Inflammatory macrophage treated with lipopolysaccharide for 1 hour (primary cell): ENCODE measurements around the gene GPR68.
"Not testable (repeated sequence)": the region's sequence is repeated elsewhere in the genome, so short reads cannot be mapped to it uniquely, and the experiment has no call there.

ENCODE experiments used
- DNase-seq, 2 donors: peaks; one replicate each; pipeline ENCODE4 v3.0.0-alpha.2; 2020 to 2022

GPR68 gene

DNA sequence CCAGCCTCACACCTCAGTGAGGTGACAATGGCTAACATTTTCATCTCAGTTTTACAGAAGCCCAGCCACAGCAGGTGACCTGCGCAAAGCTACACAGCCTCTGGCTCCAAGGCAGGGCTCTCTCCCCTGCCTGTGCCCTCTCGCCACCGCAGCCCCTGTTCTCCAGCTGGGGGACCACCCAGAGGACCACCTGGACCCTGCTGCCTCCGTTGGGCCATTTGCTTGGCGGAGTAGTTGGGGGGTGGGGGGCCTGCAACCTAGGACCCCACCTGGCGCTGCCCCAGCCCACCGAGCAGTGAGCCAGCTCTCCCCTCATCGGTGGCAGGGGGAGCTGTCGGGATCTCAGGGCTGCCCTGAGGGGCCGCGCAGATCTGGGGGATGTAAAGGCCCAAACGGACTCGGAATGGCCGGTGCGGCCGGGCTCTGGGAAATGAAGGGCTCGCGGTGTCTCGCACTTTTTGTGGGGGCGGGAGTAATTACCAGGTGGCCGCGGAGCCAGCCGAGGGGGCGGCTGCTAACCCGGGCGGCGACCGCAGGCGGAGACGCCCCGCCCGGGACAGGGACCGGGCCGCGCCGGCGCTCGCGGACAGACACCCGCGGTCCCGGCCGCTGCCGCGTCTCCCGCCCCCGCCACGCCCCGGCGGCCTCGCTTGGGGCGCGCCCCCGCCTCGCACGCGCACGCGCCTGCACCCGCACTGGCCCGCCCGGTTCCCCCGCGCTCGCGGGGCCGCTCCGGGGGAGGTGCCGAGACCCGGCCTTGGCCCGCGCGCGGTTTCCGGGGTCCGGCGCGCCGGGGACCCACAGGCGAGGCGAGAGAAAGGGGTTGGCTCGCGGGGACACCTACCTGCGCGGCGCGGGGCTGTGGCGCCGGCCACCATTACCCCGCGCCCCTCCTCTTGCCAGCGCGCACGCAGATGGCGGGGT lies 8.6 kb upstream of the GPR68 start:
- peak in 1 of 2 donors; percentile 11 for DNase-seq

DNA sequence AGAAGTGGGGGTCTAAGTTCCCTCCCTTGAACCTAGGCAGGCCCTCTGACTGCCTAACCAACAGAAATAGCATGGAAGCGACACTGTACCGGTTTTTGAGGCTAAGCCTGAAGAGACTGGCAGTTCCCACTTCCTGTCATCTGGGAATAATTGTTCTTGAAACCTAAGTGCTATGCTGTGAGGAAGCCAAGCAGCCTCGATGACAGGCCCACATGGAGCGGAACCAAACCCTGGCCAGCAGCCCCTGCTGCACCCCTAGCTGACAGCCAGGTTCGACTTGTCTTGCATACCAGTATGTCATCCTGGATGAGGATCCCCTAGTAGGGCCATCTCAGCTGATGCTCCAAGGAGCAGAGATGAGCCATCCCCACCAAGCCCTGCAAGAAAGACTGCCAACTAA lies 6.4 kb upstream of the GPR68 start:
- DNase-seq = no peak

GRCh38 chr14:91249841-91250616 lies 5.5 kb upstream of the GPR68 start:
- peak; percentile 37 to 40 for DNase-seq

GRCh38 chr14:91246051-91246852 lies 1.7 kb upstream of the GPR68 start:
- DNase-seq = no peak

DNA sequence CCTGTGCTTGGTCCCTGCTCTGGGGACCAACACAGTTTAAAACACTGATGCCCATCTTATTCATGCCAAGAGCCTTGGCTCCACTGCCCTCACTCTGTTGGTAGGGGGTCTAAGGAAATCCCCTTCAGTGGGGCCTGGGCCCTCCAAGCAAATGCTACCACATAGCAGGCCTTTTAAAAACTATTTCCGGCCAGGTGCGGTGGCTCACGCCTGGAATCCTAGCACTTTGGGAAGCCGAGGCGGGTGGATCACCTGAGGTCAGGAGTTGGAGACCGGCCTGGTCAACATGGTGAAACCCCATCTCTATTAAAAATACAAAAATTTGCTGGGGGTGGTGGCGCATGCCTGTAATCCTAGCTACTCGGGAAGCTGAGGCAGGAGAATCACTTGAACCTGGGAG lies 1.1 kb upstream of the GPR68 start:
- not testable (repeated sequence) for DNase-seq

DNA sequence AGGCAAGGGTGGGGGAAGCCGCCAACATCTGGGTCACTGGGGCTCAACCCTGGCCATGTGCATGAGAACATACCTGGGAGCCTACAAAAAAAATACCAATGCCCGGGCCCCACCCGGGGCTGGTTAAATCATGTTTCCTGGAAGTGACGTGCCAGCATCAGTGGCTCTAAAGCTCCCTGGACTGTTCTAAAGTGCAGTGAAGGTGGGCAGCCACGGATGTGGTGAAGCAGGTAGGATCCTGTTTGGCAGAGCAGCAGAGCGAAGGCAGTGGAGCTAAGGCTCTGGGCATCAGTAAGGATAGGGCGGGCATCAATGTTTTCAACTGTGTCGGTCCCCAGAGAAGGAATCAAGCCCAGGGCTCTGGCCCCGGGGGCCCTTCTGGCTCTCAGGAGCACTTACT lies 525 bp upstream of the GPR68 start:
- DNase-seq = no peak

- DNase-seq = no peak
These were observed 1.4 kb downstream of the GPR68 start for GRCh38 chr14:91243074-91243471.

DNA sequence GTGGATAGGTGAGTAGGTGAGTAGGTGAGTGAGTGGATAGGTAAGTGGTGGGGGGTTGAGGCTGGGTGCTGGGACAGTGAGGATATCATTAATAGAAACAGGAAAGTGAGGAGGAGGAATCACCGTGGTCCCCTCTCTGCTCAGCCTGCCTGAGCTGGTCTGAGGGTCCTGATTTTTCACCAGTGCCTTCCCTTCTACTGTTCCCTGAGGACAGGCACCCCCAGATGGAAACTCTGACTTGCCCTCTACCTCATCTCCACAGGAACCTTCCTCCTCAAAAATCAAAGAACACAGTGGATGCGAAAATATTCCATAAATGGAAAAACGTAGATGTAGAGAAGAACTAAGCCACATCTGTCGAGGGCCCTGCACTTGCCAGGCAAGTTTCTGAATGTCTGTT lies 1.9 kb downstream of the GPR68 start:
- DNase-seq = no peak

DNA sequence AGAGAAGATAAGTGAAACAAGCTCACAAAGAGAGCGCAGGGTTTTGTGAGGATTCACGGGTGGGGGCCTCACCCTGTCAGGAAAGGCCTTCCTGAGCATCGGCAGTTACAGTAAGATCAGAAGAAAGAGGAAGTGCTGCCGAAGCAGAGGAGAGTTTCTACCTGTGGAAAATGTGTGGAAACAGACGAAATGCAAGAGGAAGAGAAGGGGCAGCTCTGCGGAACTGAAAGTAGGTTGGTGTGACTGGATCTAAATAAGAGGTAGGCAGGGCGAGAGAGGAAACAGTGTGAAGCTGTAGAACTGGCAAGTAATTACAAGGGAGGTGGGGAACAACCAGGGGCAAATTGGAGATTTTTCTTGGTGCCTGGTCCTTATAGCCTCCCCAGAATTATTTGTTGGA lies 2.6 kb downstream of the GPR68 start:
- DNase-seq = peak; percentile 45 to 59

- peak; percentile 54 to 67 for DNase-seq
These were observed 5.8 kb downstream of the GPR68 start for GRCh38 chr14:91238661-91239060.

- peak; percentile 49 to 57 for DNase-seq
These were observed 6.4 kb downstream of the GPR68 start for GRCh38 chr14:91238085-91238484.

DNA sequence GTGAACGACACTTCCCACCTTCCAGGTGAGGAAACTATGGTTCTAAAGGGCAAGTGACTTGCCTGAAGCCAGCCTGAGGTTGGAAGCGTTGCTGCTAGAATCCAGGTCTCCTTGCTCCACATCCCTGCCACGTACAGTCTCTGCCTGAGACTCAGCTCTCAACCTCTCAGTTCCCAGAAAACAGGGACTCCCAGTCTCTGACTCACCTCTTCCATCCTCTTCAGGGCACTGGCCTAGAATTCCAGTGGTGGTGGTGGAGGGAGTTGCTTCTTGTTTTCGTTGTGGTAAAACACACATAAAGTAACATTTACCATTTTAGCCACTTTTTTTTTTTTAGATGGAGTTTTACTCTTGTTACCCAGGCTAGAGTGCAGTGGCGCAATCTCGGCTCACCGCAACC lies 7.3 kb downstream of the GPR68 start:
- no peak for DNase-seq

DNA sequence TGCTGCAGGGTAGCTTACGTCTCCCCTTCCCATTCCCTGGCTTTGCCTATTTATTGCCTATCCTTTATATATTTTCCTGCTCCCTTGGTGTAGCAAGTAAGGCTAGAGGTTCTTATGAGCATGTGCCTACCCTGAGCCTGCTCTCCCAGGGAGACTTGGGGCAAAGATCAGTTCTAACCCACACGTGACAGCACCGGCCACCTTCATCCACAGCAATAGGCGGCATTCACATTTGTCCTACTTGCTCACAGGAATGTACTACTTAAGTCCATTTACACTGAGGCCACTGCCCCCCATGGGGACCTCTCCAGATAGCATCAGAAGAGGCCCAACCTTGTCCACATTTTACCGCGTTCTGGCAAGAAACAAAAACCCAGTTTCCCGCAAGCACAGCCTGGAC lies 8.7 kb downstream of the GPR68 start:
- no peak for DNase-seq

GRCh38 chr14:91234791-91235114 lies 9.8 kb downstream of the GPR68 start:
- no peak for DNase-seq

DNA sequence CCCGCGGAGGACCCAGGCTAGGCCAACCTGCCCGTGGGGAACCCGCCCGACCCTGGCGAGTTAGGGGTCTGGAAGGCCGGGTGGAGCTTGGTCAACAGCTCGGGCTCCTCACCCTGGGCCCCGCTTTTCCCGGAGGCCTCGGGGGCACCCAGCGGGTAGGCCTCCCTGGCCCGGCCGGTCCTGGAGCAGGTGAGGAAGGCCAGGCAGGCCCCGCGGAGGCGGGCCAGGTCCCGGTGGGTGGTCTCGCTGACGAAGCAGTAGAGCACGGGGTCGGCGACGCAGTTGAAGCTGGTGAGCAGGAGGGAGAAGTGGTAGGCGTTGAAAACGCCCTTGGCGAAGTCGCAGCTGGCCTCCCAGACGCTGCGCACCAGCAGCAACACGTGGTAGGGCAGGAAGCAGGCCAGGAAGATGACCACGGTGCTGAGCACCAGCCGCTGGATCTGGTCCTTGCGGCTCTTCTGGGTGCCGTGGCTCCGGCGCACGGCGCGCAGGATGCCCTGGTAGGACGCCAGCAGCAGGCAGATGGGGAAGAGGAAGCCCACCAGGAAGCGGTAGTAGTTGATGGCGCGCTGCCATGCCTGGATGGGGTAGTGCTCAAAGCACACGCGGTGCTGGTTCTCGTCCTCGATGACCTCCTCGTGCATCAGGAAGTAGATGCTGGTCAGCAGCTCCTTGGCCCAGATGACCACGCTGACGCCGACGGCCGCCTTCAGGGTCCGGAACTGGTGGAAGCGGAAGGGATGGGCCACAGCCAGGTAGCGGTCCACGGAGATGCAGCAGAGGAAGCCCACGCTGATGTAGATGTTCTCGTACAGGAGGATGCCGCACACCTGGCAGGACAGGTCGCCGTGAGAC lies 10.3 kb downstream of the GPR68 start:
- DNase-seq = no peak

GRCh38 chr14:91232603-91233002 lies 11.9 kb downstream of the GPR68 start:
- peak; percentile 53 to 76 for DNase-seq

DNA sequence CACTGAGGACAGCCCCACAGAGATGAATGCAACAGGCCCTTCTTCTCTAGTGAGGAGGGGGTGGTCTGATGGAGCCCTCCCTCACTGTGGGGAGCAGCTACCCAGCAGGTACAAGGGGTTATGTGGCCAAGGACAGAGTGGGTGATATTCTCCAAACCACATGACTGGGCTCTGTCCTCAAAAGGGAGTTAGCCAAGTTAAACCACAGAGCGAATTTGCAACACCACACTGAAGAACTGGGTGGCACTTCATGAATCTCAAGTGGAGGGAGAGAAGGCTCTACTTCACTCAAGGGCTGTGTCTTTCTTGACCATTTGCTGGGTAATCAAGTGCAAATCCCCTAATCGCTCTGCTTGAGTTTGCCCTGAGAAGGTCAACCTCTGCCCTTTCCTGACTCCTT lies 12.5 kb downstream of the GPR68 start:
- DNase-seq = peak; percentile 28 to 63

- DNase-seq = peak; percentile 58 to 80
These were observed 13.1 kb downstream of the GPR68 start for GRCh38 chr14:91231446-91231845.

DNA sequence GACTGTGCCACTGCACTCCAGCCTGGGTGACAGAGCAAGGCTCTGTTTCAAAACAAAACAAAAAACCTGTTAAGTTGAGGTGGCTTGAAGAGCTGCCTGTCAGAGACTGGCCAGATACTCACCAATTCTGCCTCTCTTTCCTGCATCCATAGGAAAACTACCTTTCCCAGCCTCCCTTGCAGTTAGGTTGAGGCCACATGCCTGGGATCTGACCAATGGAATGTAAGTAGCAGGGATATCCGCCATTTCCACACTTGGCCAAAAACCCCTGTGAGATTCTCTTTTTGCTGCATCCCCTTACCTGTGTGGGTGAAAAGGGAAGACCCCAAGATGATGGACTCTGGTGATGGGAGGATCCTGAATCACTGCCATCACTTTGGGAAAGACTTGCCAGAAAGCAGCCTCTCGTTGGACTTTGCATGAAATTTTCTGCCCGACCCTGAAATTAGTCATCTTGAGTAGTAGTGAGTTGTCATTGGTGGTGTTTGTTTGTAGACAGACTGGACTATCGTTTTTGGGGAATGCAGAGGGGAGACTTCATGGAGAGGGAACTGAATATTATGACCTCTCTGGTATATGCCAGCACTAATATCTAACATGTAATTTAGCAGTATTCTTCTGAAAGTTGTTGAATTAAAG lies 14.0 kb downstream of the GPR68 start:
- DNase-seq = peak in 1 of 2 donors; percentile 54

DNA sequence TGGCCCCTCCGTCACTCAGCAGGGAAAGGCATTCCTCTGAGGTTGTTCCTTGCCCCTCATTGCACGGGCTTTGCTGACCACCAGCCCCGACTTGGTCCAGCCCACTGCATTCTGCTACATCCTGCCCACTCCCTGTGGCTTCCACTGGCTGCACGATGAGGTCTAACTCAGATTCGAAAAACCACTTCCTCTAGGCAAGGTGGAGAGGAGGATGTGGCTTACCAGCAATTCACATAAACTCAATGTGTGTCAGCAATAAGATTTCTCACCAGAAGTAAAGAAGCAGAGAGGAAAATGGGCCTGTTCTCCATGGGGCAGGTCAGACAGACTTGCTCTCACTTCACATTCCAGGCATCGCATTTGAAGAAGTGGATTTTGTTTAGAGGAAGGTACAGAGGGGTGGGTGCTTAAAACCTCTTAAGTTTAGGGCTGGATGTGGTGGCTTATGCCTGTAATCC lies 14.7 kb downstream of the GPR68 start:
- peak in 1 of 2 donors; percentile 31 for DNase-seq

DNA sequence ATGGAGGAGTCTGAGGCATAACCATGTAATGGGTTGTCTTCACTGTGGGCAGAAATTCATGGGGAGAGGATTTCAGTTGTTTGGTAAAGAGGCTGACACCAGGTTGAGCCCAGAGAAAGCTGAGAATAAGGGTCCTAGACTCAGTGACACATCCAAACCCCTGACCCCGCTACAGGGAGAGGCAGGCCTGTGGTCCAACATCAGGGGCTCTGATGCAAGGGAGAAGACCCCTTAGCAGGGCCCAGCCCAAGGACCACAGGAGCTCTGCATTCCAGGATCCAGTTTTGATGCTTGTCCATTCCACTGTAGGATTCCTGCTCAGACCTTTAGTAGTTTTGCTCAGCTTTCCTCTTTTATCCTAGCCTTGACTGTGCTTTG lies 15.5 kb downstream of the GPR68 start:
- DNase-seq = no peak
